ENCODE measurements around the gene UBE2E3.
"Not testable (repeated sequence)": the region's sequence is repeated elsewhere in the genome, so short reads cannot be mapped to it uniquely, and the experiment has no call there.

Gene UBE2E3

GRCh38 chr2:180980106-180980942 lies at the start of gene UBE2E3:
Gene UBE2E3 (plus strand): TSS chr2:180980605. CDS start chr2:180982043, 1,438 bp downstream.
- peak; percentile 90 for DNase-seq

- DNase-seq = no peak
Measured at GRCh38 chr2:180931841-180932240, 48.6 kb upstream of the UBE2E3 start.

- DNase-seq = no peak
Measured at GRCh38 chr2:180933332-180933731, 47.1 kb upstream of the UBE2E3 start.

GRCh38 chr2:180934911-180935310 lies 45.5 kb upstream of the UBE2E3 start:
- DNase-seq = no peak

- not testable (repeated sequence) for DNase-seq
Measured at GRCh38 chr2:180937480-180937879, 42.9 kb upstream of the UBE2E3 start.

GRCh38 chr2:180938451-180938850 lies 42.0 kb upstream of the UBE2E3 start:
- DNase-seq = no peak

- DNase-seq = no peak
Measured at GRCh38 chr2:180943275-180943674, 37.1 kb upstream of the UBE2E3 start.

- DNase-seq = no peak
Measured at GRCh38 chr2:180944372-180944771, 36.0 kb upstream of the UBE2E3 start.

- no peak for DNase-seq
Measured at GRCh38 chr2:180947208-180947689, 33.2 kb upstream of the UBE2E3 start.

- DNase-seq = no peak
Measured at GRCh38 chr2:180949896-180950295, 30.5 kb upstream of the UBE2E3 start.

- no peak for DNase-seq
Measured at GRCh38 chr2:180952082-180952481, 28.3 kb upstream of the UBE2E3 start.

- no peak for DNase-seq
Measured at GRCh38 chr2:180952731-180953336, 27.6 kb upstream of the UBE2E3 start.

- no peak for DNase-seq
Measured at GRCh38 chr2:180953550-180953949, 26.9 kb upstream of the UBE2E3 start.

- no peak for DNase-seq
Measured at GRCh38 chr2:180955101-180955500, 25.3 kb upstream of the UBE2E3 start.

GRCh38 chr2:180959787-180960186 lies 20.6 kb upstream of the UBE2E3 start:
- DNase-seq = no peak

GRCh38 chr2:180960982-180961381 lies 19.4 kb upstream of the UBE2E3 start:
- DNase-seq = no peak

GRCh38 chr2:180962727-180963314 lies 17.6 kb upstream of the UBE2E3 start:
- DNase-seq = no peak

GRCh38 chr2:180966378-180966777 lies 14.0 kb upstream of the UBE2E3 start:
- DNase-seq = no peak

- DNase-seq = no peak
Measured at GRCh38 chr2:180969124-180969523, 11.3 kb upstream of the UBE2E3 start.

- DNase-seq = no peak
Measured at GRCh38 chr2:180970016-180970415, 10.4 kb upstream of the UBE2E3 start.

GRCh38 chr2:180971811-180972210 lies 8.6 kb upstream of the UBE2E3 start:
- DNase-seq = no peak

GRCh38 chr2:180975585-180975984 lies 4.8 kb upstream of the UBE2E3 start:
- DNase-seq = no peak

- DNase-seq = no peak
Measured at GRCh38 chr2:180978903-180979748, 1.3 kb upstream of the UBE2E3 start.
